ENCODE measurements around the gene RALA.
A peak's percentile ranks its signal among the peaks of the same experiment; 100 is the strongest.

RALA gene, protein sequence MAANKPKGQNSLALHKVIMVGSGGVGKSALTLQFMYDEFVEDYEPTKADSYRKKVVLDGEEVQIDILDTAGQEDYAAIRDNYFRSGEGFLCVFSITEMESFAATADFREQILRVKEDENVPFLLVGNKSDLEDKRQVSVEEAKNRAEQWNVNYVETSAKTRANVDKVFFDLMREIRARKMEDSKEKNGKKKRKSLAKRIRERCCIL

DNA sequence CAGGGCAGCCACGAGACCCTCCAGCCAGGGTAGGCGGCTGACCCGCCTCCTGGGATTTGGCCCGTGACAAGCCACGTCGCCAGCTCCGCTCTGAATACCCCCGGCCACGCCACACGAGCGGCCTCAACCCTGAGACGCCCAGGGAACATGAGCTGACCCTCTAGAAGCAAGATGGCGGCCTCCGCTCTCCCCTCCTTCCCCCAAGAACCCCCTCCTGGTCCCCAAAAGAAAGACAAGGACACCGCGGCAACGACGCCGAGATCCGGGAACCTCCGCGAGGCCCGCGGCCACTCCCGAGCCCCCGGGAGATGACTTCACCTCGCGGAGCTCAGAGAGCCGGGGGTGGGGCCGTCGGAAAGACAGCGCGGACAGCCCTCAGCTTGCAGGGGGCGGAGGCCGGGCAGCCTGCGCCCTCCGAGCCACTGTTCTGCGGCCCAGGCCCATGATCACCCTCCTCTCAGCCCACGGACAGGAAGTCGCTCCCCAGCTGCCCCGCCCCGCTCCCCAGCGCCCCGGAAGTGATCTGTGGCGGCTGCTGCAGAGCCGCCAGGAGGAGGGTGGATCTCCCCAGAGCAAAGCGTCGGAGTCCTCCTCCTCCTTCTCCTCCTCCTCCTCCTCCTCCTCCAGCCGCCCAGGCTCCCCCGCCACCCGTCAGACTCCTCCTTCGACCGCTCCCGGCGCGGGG lies at the start of gene RALA:
TSS of gene RALA (plus strand) at position 526 of the 685 bp plus-strand sequence. CDS start 63,096 bp downstream, outside the sequence.
- peak; percentile 88 for DNase-seq (ENCODE audit: low read depth)

GRCh38 chr7:39574673-39575349 lies 48.6 kb upstream of the RALA start:
- DNase-seq (ENCODE audit: low read depth) = no peak

- DNase-seq (ENCODE audit: low read depth) = no peak
Observed at GRCh38 chr7:39577229-39577874, 46.0 kb upstream of the RALA start.

- peak; percentile 64 for DNase-seq (ENCODE audit: low read depth)
Observed at GRCh38 chr7:39580149-39580874, 43.1 kb upstream of the RALA start.

GRCh38 chr7:39582536-39582935 lies 40.8 kb upstream of the RALA start:
- no peak for DNase-seq (ENCODE audit: low read depth)

DNA sequence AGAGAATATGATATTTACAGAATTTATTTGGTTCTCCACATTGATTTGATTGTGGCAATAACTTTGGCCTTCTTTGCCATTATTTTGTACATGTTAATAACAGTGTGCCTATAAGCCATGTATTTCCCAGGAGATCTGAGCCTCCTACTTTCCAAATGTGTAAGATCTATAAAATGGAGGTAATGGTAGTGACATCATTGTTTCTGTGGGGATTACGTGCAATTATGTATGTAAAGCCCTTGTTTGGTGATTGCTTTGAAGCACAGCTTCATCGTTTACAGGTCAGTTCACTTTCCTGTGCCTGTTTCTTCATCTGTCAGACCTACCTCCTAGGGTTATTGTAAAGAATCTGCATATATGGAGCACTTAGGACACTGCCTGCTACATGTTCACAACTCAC lies 39.8 kb upstream of the RALA start:
- DNase-seq (ENCODE audit: low read depth) = no peak

GRCh38 chr7:39587393-39587792 lies 36.0 kb upstream of the RALA start:
- no peak for DNase-seq (ENCODE audit: low read depth)

DNA sequence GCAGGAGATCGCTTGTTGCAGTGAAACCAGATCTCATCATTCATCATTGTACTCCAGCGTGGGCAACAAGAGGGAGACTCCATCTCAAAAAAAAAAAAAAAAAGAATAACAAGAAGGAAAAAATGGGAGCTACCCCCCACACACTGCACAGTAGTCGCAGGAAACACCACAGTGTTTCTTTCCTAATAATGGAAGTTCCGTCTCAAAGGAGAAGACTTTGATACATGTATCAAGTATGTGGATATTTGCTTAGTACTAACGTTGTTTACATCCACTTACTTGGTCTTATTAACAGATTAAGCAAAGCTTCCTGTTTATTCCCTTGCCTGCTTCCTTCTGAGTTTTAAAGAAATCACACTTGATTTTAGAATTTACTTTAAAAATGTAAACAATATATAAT lies 35.0 kb upstream of the RALA start:
- DNase-seq (ENCODE audit: low read depth) = no peak

GRCh38 chr7:39589323-39590111 lies 33.9 kb upstream of the RALA start:
- peak; percentile 69 for DNase-seq (ENCODE audit: low read depth)

DNA sequence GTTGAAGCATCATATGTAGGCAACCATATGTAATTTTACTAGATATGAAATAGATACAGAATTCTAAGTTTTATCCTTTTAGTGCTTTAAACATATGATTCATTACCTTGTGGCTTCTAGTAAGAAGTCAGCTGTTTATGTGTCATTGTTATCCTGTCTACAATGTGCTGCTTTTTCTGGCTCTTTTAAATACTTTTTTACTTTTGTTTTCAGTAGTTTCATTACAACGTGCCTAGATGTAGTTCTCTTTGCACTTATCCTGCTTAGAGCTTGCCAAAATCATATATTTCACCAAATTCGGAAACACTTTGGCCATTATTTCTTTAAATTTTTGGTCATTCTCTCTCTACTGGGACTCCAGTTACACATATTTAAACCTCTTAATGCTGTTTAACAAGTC lies 30.8 kb upstream of the RALA start:
- no peak for DNase-seq (ENCODE audit: low read depth)

DNA sequence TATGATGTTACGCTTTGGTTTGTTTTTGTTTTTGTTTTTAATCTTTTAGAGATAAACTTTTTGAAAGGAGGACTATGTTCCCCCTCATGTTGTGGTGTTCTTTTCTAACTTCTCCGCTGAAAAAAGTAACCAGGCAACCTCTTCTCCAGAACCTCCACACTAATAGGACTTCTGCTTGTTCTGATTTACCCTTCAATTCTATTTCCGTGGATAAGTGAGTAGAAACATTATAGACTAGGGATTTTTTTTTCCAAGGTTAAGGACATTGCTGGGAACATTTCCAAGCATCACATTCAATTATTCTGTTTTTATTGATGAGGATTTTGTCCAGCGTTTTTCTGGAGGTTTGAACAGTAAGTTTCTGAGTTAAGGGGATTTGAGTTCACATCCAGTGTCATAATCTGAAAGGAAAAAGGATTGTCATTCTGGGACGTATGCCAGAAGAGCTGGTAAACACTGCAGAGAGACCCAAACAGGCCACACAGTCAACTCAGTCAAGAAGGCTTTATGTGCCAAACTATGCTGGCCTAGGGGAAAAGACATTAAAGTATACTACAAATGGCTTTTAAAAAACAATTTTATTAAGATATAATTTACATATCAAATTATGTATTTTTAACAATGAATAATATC lies 28.3 kb upstream of the RALA start:
- DNase-seq (ENCODE audit: low read depth) = no peak

DNA sequence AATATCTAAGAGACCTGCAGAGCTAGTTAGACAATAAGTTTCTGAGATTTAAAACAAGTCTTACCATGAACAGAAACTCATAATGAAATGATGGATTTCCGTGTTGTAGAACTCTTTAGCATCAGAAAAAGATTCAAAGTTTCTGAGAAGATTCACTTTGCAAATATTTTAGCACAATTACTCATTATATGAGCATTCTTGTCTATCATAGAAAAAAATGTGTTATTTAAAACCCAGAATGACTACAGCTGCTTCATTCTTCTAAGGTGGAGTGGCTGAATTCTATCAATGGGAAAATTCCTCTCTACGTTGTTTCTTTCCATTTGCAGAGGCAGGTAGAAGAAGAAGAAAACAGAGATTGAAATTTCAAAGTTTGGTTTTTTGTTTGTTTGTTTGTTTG lies 21.0 kb upstream of the RALA start:
- no peak for DNase-seq (ENCODE audit: low read depth)

GRCh38 chr7:39603924-39604323 lies 19.4 kb upstream of the RALA start:
- no peak for DNase-seq (ENCODE audit: low read depth)

DNA sequence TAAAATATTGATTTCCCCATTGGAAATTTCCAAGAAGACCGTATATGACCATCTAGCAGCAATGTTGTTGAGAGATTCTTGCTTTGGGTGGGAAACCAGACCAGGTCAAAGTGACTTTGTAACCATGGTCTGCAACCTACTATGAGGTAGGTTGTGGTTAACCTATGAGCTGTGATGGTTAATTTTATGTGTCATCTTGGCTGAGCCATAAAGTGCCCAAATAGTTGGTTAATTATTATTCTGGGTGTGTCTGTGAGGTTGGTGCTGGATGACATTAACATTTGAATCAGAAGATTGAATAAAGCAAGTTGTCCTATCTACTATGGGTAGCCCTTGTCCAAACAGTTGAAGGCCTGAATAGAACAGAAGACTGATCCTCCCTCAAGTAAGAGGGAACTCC lies 18.3 kb upstream of the RALA start:
- DNase-seq (ENCODE audit: low read depth) = no peak

DNA sequence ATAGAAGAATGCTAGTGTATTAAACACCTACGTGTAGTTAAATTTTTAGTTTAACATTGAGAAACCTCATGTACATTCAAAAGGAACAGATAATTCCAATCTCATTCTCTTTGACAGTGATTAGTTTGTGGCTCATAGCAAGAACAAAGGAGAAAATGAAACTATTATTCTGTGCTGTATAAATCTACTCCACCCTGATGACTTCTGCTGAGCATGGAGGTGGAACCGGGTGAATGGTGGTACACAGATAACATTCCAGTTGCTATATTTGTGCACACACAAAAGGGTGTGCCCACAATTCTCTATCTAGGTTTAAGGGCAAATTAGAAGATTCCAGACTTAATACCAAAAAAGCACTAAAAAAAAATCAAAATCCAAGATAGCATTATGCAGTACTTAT lies 17.0 kb upstream of the RALA start:
- no peak for DNase-seq (ENCODE audit: low read depth)

DNA sequence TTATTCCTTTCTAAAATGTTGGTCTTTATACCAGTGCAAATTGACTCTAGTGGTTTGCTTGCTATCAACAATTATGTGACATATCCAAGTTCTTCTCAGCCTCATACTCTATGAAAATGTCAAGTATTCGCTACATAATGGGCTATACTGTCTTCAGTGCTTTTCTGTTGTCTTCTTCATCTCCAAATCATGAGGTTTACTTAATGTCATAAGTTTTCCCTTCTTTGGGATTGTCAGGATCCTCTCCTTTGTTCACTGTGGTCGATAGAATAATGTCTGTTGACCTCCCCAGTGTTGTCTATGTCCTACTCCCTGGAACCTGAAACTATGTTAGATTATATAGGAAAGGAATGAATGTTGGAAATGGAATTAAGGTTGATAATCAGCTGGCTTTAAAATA lies 16.4 kb upstream of the RALA start:
- DNase-seq (ENCODE audit: low read depth) = no peak

DNA sequence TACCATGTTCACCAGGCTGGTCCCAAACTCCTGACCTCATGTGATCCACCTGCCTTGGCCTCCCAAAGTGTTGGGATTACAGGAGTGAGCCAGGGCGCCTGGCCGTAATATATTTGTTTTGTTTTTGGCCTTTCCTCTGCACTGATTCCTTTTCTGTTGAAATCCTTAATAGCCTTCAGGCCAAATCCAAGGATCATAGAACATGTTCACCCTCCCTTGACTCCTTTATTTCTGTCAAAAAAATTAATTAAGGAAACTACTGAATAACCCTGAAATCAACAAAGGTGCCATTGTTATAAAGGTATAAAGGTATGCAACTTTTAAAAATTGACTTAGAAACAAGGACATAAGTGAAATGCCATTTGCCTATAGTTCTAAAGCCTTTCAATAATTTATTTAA lies 15.5 kb upstream of the RALA start:
- no peak for DNase-seq (ENCODE audit: low read depth)

GRCh38 chr7:39608278-39608677 lies 15.1 kb upstream of the RALA start:
- DNase-seq (ENCODE audit: low read depth) = no peak

DNA sequence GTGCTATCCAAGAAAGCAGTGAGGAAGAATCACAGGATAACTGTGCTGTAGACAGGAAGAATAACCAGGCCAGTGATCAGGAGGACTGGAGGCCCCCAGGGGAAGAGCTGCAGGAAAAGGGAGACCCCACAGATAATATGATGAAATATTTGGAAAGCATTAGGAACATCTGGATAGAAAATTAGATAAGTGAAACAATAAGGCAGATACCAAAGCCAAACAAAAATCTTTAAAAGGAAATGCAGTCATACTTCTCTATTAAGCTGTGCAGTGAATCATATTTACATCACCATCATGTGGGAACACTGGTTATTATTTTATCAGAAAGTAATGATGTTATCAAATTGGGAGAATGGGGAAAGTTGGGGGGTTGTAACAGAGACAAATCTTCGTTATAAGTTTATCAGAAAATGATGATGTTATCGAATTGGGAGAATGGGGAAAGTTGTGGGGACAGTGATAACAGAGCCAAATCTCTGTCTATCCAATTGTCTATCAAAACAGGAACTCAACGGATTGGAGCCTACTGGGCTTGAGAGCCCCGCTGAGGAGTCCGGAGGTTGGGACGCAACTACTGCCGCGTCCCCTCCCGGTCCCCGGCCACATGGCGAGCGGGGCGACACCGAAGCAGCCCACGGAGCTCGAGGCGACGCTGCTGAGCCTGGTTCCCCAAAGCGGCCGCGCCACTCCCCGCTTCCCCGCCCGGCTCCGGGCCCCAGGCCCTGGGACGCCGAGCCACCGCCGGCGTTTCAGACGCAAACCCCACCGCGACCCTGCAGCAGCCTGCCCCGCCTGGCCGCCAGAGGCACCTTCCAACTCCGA lies 14.0 kb upstream of the RALA start:
- DNase-seq (ENCODE audit: low read depth) = no peak

- DNase-seq (ENCODE audit: low read depth) = no peak
Observed at GRCh38 chr7:39609935-39610263, 13.5 kb upstream of the RALA start.

All from activated T-cell treated with anti-CD3 and anti-CD28 coated beads for 24 hours (primary cell).